Liver (tissue), 9 donors: ENCODE data around the gene MVB12B. TPM values are rescaled to one million over a fixed set of nuclear protein-coding genes. Genes with fewer than 3 reads are reported as not detected.

Experiments used
- DNase-seq: peaks from one replicate; pipeline ENCODE4 v3.0.0-alpha.2; 2017; ENCODE audit warnings: low spot score
- H3K27ac ChIP-seq, 2 donors: one replicate each; pipeline ENCODE4 v1.7.0; 2013; ENCODE audit warnings: inconsistent platforms in 2 of 2, low read length in 2 of 2, control low read depth in 1 of 2, low read depth in 1 of 2, mild to moderate bottlenecking in 1 of 2
- H3K27me3 ChIP-seq, 4 donors: one replicate each; pipeline versions ENCODE4 v1.6.1 to v1.7.0; 2013; ENCODE audit warnings: low read length in 3 of 4, inconsistent platforms in 1 of 4, mild to moderate bottlenecking in 1 of 4, moderate library complexity in 1 of 4; ENCODE audit not compliant: control insufficient read depth in 4 of 4, insufficient read depth in 4 of 4
- H3K36me3 ChIP-seq, 4 donors: one replicate each; pipeline versions ENCODE4 v1.6.1 to v1.7.0; 2013; ENCODE audit warnings: low read length in 3 of 4, mild to moderate bottlenecking in 3 of 4, low read depth in 1 of 4, moderate library complexity in 1 of 4; ENCODE audit not compliant: control insufficient read depth in 4 of 4, insufficient read depth in 3 of 4
- H3K4me1 ChIP-seq, 4 donors: one replicate each; pipeline versions ENCODE4 v1.6.1 to v1.7.0; 2013; ENCODE audit warnings: low read length in 3 of 4, mild to moderate bottlenecking in 3 of 4, moderate library complexity in 1 of 4; ENCODE audit not compliant: control insufficient read depth in 4 of 4, insufficient read depth in 4 of 4
- H3K4me3 ChIP-seq, 3 donors: one replicate each; pipeline versions ENCODE4 v1.6.1 to v1.7.0; 2013; ENCODE audit warnings: low read length in 3 of 3, control low read depth in 1 of 3, low read depth in 1 of 3, mild to moderate bottlenecking in 1 of 3
- H3K9ac ChIP-seq, 2 donors: one replicate each; pipeline ENCODE4 v1.7.0; 2013; ENCODE audit warnings: low read length in 2 of 2, mild to moderate bottlenecking in 2 of 2, moderate library complexity in 2 of 2, control low read depth in 1 of 2, low read depth in 1 of 2
- H3K9me3 ChIP-seq, 4 donors: one replicate each; pipeline versions ENCODE4 v1.6.1 to v1.7.0; 2013; ENCODE audit warnings: low read length in 3 of 4; ENCODE audit not compliant: control insufficient read depth in 4 of 4
- CTCF ChIP-seq: fragments of 150-350 bp; IDR thresholded peaks from 2 replicates; pipeline ENCODE4 v1.5.1; 2017; ENCODE audit warnings: improper control_type of control experiment, low read depth, low read length; ENCODE audit not compliant: missing input control
- HNF4A ChIP-seq, 2 donors: conservative IDR thresholded peaks; 2 replicates each; pipeline ENCODE4 v1.6.1; 2016; ENCODE audit warnings: antibody characterized with exemption in 2 of 2, mild to moderate bottlenecking in 2 of 2
- RAD21 ChIP-seq, 2 donors: IDR thresholded peaks; 2 replicates each; pipeline ENCODE4 v1.6.1; 2016; ENCODE audit warnings: antibody characterized with exemption in 2 of 2, mild to moderate bottlenecking in 2 of 2
- REST ChIP-seq: IDR thresholded peaks from 2 replicates; pipeline ENCODE4 v1.6.1; 2016; ENCODE audit warnings: antibody characterized with exemption, mild to moderate bottlenecking
- RXRA ChIP-seq, 2 donors: IDR thresholded peaks; 2 replicates each; pipeline ENCODE4 v1.6.1; 2017 to 2018; ENCODE audit warnings: antibody characterized with exemption in 2 of 2, mild to moderate bottlenecking in 1 of 2
- SP1 ChIP-seq: IDR thresholded peaks from 2 replicates; pipeline ENCODE4 v1.6.1; 2018; ENCODE audit warnings: antibody characterized with exemption, mild to moderate bottlenecking
- TAF1 ChIP-seq: conservative IDR thresholded peaks from 2 replicates; pipeline ENCODE4 v1.6.1; 2016; ENCODE audit warnings: antibody characterized with exemption, mild to moderate bottlenecking
- WGBS: extraction: QIAGEN DNeasy Blood & Tissue Kit; methylation state at CpG from one replicate; pipeline ENCODE4 v1.1.7; 2013; 5-methylcytosine and 5-hydroxymethylcytosine counted together
- polyA plus RNA-seq, 2 donors: library from polyadenylated mRNA; stranded (reverse) in 1 of 2; unstranded in 1 of 2; fragments of 200-250 nt in 1 of 2; fragments of >200 nt in 1 of 2; fragmentation: Nextera tagmentation in 1 of 2; extraction: Ambion mirVana in 1 of 2; gene quantifications; one replicate each; pipeline versions ENCODE4 v1.2.1 to v1.2.3, GENCODE V29; 2013 to 2015
- total RNA-seq, 2 donors: library from RNA; depleted of rRNA; stranded (reverse); fragments of >200 nt; gene quantifications; one replicate each; pipeline ENCODE4 v1.2.3, GENCODE V29; 2014
- donor health status: healthy.
- donor health status: healthy.
- donor health status: healthy.
- donor health status: healthy.
- donor health status: healthy.

MVB12B gene
- total and polyA plus RNA-seq, 4 donors = 5.3 to 12.4 (median 8.4) TPM

GRCh38 chr9:126397056-126397455 lies 70.4 kb downstream of the MVB12B start:
- no peak overlapping the region for H3K9ac ChIP-seq
- no peak overlapping the region for H3K4me3 ChIP-seq
- peaks cover 0 to 9% (median 3%) of the 10 kb centered on the region in 4 donors for H3K36me3 ChIP-seq
- peaks cover 6 to 36% (median 25%) of the 10 kb centered on the region in 4 donors for H3K4me1 ChIP-seq
- H3K9me3 ChIP-seq = no peaks in the 10 kb centered on the region
- H3K27me3 ChIP-seq = no peaks in the 10 kb centered on the region
- no peak overlapping the region for H3K27ac ChIP-seq
- DNase-seq = no peak
- no peak for TF ChIP-seq REST
- peak in 1 of 2 donors; percentile 12 for TF ChIP-seq RAD21 (IDR thresholded peaks at IDR 0.05)
- WGBS = 81% methylated on average over 5 of the region's 5 CpGs

- WGBS = 36% methylated on average over 25 of the region's 25 CpGs
- peaks cover 5 to 24% (median 16%) of the 10 kb centered on the region in 4 donors for H3K4me1 ChIP-seq
- H3K27ac ChIP-seq = no peak overlapping the region
Observed at GRCh38 chr9:126398403-126399058, 71.9 kb downstream of the MVB12B start.

GRCh38 chr9:126399251-126399650 lies 72.6 kb downstream of the MVB12B start:
- DNase-seq = no peak
- Histone ChIP-seq H3K9me3 (no peaks in the 10 kb centered on the region), H3K27ac (no peak overlapping the region), H3K36me3 (peaks cover 0 to 7% (median 4%) of the 10 kb centered on the region in 4 donors), H3K4me1 (peaks cover 2 to 18% (median 12%) of the 10 kb centered on the region in 4 donors), H3K9ac (no peak overlapping the region), H3K4me3 (no peak overlapping the region), H3K27me3 (no peaks in the 10 kb centered on the region)
- TF ChIP-seq HNF4A (conservative IDR thresholded peaks at IDR 0.05) (no peak), RXRA (IDR thresholded peaks at IDR 0.05) (no peak), CTCF (no peak), TAF1 (no peak)
- WGBS = 93% methylated on average over 8 of the region's 8 CpGs

More at GRCh38 chr9:126398403-126399058, 71.9 kb downstream of the MVB12B start:
- no peak overlapping the region for H3K4me3 ChIP-seq
- H3K9ac ChIP-seq = no peak overlapping the region
- no peaks in the 10 kb centered on the region for H3K9me3 ChIP-seq
- peak; percentile 86 for DNase-seq
- no peaks in the 10 kb centered on the region for H3K27me3 ChIP-seq
- TF ChIP-seq RXRA (IDR thresholded peaks at IDR 0.05) = peak in 1 of 2 donors; percentile 23
- TF ChIP-seq SP1 = no peak
- peak; percentile 96 to 99 for TF ChIP-seq RAD21 (IDR thresholded peaks at IDR 0.05)
- peak; percentile 95 for TF ChIP-seq CTCF
- peaks cover 0 to 7% (median 4%) of the 10 kb centered on the region in 4 donors for H3K36me3 ChIP-seq
